Measurements from ENCODE around the gene BEND6.
A peak's percentile ranks its signal among the peaks of the same experiment; 100 is the strongest.

Gene BEND6, protein sequence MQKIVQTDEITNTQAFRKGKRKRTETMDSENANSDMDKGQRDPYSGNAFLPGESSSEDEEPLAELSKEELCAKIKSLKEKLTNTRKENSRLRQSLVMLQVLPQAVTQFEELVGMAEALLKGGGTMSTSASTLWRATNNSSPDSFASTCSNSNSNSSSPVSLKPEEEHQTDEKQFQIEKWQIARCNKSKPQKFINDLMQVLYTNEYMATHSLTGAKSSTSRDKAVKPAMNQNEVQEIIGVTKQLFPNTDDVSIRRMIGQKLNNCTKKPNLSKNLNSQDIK

DNA sequence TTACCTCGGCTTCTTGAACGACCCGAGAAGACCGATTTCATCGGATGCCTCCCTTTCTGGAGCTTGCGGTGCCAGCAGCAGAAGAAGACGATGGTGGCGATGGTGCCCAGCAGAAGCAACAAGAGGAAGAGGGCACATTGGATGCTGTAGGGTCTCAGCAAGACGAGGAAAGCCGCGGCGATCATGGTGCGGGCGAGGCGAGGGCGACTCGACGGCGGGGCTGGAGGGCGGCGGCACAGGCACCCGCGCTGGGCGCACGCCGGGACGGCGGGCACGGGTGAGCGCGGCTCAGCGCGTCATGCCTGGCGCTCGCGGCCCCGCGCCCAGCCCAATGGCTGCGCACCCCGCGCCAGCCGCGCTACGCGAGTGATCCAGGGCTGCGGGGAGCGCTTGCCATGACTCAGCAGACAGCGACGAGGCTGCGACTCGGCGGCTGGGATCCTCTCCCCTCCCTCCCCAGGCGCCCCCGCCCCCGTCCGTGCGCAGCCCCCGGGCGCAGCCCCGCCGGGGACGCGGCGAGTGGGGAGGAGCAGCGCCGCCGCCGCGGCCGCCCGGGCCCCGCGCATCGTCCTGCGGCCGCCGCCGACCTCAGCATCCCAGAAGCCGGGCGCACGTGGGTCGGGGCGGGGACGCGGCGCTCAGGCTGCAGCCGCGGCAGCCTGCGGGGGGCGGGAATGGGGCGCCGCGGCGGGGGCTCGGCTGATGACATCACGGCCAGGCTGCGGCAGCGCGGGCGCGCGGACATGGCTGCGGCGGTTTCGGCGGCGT is at the start of gene BEND6:
TSS of gene BEND6 (plus strand) at position 705 of the 768 bp plus-strand sequence. CDS start 26,704 bp downstream, outside the sequence.
- DNase-seq (ENCODE audit: low read depth) = no peak

DNA sequence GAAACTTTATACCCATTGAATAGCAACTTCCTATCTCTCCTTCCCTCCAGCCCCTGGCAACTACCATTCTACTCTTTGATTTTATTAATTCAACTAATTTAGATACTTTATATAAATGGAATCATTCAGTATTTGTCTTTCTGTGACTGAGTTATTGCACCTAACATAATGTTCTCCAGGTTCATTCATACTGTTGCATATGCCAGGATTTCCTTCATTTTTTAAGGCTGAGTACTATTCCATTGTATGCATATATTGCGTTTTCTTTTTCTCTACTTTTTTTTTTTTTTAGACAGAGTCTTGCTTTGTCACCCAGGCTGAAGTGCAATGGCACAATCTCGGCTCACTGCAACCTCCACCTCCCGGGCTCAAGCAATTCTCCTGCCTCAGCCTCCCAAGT is 49.5 kb upstream of the BEND6 start:
- no peak for DNase-seq (ENCODE audit: low read depth)

DNA sequence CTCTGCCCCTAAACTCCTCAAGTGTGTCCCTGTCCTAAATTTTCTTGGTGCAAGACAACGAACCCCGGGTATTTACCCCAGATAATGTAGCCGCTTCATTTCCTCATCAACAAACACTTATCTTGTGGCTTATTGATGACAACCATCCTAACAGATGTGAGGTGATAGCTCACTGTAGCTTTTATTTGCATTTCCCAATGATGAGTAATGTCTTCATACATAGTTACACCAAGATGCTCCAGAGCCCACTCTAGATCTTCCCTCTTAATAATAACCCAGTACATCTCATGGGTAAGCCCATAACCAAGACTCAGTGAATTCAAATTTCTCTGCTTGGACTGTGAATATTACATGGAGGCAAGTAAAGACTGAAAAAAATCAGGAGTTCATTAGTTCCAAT is 48.2 kb upstream of the BEND6 start:
- no peak for DNase-seq (ENCODE audit: low read depth)

DNA sequence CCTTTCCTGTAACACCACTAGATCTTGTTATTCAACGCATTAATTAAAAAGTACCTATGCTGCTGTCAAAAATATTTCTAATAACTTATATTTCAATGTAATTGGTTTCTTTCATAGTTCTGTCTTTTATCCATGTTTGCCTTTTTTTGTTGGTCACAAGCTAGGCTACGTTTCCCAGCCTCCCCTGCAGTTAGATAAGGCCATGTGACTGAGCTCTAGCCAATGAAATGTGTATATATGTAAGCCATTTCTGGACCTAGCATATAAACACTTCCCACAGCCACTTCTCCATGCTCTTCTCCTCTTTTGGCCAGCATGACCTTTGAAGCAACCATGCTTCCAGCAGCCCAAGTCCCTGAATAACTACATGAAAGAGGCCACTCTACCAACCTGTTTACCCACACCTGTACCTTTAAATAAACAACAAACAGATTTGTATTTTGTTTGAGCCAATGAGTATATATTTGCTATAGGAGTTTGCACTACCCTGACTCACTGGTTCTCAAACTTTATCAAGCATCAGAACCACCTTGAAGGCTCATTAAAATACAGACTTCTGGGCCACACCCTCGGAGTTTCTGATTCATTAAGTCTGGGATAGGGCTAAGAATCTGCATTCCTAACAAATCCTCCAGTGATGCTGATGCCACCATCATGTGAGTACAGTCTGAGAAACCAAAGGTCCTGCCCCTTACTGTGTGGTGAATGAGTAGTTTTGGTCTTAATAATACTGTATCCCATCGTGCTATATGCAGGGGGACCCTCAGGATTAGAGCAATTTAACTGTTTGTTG is 45.6 kb upstream of the BEND6 start:
- DNase-seq (ENCODE audit: low read depth) = no peak

DNA sequence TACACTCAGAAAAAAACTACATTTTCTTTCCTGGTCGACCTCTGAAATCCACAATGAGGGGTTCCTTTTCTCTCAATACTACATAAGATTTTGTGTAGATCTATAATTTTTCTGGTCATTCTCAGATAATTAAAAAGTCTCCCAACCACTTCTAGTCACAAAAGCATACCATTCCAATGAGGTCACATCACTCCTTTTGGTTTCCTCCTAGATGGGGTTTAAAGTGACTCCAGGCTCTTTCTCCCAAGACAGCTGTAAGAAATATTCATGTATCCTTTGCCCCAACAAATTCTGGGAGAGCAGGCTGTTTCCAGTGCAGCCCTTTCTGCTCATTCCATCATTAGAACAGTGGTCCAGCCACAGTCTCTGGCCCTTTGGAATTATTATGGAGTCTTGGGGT is 43.1 kb upstream of the BEND6 start:
- no peak for DNase-seq (ENCODE audit: low read depth)

DNA sequence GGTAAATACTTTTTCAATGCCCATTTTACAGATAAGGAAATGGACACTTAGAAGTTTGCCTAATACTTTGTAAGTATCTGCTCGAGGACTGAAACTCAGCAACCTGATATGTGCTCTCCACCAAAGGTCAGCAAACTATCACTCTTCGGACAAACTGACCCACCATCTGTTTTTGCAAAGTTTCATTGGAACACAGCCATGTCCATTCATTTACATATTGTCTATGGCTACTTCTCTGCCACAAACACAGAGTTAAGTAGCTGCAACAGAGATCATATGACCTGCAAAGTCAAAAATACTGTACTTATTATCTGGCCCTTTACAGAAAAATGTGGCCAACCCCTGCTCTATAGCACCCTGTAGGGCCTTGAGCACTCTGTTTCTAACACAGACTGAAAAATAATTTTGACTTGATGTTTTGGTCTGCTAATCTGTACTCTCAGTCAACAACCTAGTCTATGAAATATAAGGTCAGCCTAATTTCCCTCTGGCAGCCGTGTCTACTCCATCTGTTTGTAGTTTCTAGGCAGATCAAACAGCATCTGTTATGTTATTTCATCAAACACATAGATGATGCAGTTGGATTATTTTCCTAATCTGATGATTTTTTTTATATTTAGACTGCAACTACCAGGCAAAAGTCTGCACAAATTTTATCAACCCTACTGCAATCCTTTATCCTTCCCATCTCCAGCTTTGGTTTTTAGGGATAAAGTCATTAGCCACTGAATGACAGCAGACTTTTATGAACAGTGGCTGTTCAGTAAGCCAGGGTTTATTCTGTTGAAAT is 41.4 kb upstream of the BEND6 start:
- no peak for DNase-seq (ENCODE audit: low read depth)

DNA sequence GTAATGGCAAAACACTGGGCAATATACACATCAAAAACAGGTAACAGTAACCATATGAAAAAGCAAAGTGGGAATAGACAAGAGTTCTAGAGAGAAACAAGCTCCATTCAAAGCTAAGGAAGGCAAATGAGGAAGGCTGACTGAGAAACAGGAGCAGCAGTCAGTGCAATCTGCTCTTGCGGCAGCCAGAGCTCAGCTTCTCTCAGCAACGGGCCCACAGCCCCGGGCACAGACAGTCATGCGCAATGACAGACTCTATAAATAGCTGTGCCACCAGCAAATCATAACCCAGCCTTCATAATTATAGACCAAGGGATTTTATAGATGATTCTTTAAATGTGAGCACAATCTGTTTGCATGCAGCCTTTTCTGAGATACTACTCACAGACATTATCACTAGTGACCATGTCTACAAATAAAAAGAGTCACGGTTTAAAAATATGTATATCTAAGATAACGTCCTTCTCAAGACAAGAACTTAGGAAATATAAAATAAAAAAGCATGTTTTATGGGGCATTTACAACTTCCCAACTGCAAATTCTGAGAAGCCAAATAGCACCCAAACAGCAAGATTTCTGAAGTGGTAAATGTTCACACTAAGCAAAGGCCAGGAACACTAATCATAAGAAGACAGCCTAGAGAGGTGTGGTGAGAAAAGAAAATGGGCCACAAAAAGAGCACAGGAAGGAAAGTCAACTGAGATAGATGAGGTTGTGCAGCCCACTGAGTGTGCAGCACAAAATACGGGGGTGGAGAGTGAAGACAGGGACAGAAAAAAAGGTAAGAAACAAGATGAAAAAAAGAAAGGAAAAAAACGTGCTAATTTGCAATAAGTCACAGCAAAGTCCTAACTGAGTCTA is 39.9 kb upstream of the BEND6 start:
- peak; percentile 1 for DNase-seq (ENCODE audit: low read depth)

DNA sequence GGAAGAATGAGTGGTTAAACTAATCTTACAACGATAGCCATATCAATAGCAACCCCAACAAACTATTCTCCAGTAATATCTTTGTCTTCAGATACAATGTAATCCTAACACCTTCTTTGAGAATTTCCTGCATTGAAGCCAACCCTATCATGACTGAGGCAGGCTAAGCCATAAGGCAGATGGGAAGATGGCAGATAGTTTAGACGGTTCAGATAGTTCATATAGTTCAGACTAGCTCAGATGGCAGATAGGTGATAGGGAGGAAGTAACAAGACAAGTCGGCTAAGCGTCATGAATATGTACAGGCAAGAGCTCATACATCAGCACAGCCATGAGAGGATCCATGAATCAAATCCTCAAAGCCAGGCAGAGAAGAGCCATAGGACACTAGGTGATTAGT is 39.1 kb upstream of the BEND6 start:
- DNase-seq (ENCODE audit: low read depth) = no peak

DNA sequence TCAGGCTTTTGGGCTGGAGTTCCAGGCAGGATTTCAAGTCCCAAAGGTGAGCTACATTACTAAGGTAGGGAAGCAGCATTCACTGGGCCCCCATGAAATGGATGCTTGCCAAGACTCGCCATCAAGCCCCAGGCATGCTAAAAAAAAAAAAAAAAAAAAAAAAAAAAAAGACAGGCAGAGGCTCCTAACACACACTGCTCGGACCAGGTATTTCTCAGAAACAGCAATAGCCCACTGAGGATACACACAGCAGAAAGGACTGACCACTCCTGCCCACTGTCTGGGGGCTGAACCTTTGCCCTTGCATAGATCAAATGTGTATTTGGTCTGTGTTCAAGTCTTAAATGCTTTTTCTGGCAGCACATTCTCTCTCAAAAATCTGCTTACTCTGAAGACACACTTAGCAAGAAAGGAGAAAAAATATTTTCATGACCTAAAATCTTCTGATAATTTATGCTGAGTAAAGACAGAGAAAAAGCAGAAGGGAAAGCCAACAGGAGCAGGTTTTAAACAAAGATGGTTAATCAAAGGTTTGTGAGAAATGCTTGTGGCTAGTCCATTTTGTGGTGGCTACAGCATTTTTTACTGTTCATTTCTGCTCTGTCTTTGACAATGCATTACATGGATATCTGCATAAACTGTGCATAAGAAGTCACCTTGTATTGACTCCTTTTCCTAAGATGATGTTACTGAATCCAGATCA is 37.9 kb upstream of the BEND6 start:
- DNase-seq (ENCODE audit: low read depth) = no peak

DNA sequence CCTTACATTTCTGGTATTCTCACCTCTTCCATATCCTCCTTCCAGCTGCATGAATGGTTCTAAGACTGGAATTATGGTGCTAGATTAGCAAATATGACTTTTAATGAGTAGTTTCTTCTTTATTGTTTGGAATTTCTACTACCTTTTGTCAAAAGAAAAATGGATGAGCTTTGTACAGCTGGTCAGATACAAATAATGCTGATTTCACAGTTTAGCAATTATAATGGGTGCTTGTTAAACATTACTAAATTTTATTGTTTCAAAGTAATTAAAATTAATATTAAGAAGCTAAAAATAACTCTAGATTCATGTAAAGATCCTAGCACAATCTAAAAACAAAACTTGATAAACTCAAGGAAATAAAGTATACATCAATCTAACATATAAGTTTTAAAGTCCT is 32.3 kb upstream of the BEND6 start:
- no peak for DNase-seq (ENCODE audit: low read depth)

DNA sequence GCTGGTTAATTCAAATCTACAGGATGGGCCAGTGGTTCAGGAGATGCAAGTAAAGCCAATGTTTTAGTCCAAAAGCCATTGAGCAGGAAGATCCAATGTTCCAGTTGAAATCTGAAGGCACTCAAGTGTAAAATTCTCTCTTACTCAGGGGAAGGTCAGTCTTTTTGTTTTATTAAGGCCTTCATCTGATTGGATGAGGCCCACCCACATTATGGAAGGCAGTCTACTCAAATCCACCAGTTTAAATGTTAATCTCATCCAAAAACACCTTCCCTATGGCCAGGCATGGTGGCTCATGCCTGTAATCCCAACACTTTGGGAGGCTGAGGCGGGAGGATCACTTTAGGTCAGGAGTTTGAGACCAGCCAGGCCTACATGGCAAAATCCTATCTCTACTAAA is 31.3 kb upstream of the BEND6 start:
- DNase-seq (ENCODE audit: low read depth) = no peak

DNA sequence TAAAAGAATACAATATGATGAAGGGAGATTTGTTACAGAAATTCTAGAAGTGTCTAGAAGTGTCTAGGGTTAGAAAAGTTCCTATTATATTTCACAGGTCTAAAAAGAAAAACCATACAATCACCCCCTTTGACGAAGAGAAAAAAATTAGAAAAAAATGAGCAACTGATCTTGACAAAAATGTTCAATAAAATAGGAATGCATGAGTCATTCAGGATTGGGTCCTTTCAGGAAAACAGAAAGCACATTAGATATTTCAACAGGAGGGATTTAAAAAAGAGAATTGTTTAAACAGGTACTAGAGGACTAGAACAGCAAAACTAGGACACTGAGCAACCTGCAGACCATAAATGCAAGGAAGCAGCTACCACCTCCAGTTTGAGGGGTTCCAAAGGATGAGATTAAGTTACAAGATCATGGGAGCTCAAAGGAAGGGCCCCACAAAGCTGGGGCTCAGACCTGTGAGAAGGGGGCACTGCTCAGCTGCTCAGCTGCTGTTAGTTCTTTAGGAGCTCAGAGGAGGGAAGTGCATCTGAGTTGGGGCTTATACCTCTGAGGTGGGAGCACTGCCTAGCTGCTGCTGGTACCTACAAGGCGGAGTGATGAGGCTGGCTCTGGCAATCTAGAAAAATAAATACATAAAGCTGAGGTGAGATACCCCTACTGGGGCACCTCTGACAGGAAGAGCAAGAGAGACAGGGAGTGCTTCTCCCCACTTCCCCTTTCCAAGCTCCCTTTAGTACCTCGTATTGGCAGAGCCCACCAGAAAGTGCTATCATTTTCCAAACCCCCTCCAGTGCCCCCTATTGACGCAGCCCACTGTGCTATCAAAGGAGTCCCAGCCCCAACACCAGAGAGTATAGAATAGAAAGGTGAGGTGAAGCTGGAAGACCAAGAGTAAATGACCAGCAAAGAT is 27.1 kb upstream of the BEND6 start:
- DNase-seq (ENCODE audit: low read depth) = no peak

DNA sequence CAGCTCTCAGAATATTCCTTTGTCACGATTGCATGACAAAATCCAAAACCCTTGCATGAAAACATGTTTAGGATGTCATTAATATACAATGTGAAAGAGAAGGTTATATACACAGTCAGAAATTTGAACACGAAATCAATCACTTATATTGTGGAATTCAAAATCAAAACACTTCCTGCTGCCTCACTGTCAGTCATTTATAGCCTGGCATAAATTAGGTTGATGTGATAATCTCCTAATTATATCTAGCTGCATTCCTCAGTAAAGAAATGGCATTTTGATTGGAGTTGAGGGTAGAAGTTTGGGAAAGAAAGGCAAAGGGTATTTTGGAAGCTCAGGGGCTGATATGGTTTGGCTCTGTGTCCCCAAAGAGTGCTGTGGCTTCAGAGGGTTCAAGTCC is 24.1 kb upstream of the BEND6 start:
- no peak for DNase-seq (ENCODE audit: low read depth)

DNA sequence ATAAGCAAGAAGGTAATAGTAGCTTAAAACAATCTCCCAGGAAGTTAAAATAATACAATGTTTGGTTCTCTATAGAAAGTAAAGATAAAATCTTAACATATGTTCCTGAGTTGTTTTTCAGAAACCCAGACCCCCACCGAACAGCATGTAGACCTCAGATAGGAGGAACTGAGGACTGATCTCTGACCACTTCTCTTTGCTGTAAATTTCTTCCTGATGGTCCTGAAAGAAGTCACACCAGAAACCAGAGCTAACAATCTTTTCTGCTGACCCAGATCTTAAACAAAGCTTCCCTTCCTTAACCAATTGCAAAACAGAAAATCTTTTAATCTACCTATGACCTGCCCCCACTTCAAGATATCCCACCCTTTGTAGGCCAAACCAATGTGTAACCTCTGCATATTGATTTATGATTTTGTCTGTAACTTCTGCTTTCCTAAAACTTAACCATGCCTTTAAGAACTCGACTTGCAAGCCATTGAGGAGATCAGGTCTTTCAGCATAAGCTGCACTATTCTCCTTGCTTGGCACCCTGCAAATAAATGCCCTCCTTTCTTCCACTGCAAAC is 21.9 kb upstream of the BEND6 start:
- DNase-seq (ENCODE audit: low read depth) = no peak

DNA sequence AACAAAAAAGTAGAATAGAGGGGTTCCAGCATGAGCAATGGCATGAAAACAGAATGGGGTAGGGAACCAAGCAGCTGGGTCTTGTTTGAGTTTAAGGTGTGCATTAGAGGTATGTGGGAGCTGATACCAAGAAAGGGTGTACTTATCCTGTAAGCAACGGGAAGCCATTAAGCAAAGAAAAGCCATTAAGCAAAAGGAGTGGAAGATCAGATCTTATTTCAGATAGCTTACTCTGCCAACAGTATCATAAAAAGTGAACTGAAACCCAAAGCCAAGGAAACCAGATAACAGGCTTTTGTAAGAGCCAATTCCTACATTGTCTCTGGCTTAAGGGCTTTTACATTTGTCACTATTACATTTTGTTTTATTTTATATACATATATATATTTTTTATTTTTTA is 21.3 kb upstream of the BEND6 start:
- no peak for DNase-seq (ENCODE audit: low read depth)

DNA sequence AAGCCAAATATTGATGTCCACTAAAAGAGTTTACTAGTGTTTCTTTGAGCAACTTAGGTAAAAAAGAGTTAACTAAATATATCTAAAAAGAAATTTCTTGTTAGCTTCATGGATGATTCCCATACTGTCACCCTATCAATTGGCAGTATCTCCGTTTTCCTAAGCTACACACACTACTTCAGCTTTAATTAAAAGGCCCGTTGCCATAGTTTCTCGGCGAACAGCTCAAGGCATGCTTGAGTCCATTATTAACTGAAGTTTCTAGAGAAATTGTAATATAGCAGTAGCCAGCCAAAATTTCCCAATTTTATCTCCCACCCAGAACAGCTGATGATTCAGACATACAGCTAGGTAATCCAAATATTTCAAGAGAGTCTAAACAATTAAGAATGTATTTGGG is 20.0 kb upstream of the BEND6 start:
- no peak for DNase-seq (ENCODE audit: low read depth)

DNA sequence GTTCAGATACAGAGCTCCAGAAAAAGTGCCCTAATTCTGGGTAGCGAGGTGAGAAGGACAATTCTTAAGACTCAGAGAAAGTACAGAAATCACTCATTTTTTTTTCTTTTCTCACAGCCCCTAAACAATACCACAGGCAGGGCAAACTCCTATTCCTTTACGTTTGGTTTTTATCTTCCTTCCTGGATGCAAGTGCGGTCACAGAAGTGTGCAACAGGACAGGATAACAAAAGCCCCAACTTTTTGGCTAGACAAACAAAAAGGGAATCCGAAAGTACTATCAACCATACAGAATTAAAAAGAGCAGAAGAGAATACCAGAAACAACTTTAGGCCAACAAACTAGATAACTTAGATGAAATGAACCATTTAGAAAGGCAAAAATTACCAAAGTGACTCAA is 18.4 kb upstream of the BEND6 start:
- DNase-seq (ENCODE audit: low read depth) = no peak

DNA sequence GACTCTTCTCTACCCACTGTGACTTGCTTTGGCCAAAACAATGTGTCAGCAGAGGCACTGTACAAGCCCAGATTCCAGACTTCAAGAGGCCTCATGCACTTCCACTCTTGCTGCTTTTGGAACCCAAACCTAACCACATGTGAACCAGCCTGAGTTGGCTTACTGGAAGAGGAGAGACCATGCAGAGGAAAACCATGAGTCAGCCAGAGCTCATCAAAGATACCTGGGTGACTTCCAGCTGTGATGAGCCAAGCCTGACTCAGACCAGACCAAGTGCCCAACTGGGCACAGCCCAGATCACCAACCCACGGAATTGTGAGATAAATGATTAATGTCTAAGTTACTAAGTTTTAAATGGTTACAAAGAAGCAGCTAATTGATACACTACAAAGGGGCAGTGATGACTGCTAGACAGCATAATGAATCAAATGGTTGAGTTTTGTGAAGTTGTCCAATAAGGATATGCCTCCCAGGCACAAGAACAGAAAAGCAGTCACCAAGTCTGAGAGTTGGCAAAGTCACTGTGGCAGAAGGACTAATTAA is 16.2 kb upstream of the BEND6 start:
- DNase-seq (ENCODE audit: low read depth) = no peak

DNA sequence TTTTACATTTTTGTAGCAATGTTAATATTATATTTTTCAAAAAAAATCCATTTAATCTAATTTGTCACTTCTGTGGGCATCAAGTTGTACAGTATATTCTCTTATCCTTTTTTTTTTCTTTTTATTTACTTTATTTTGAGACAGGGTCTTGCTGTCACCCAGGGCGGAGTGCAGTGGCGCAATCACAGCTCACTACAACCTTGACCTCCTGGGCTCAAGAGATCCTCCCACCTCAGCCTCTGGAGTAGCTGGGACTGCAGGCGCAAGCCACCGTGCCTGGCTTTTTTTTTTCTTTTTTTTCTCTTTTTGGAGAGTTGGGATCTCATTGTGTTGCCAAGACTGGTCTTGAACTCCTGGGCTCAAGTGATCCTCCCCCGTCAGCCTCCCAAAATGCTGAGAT is 14.4 kb upstream of the BEND6 start:
- no peak for DNase-seq (ENCODE audit: low read depth)

Measured in activated gamma-delta T cell treated with anti-CD3 and anti-CD28 coated beads, Interleukin-2, amount 50 U/mL, for 16 hours (primary cell).